T1000 (cell line): Measurements from ENCODE around the gene TK1.

Source experiments
- DNase-seq: peaks from one replicate; lab custom pipeline; 2025; ENCODE audit warnings: mixed read lengths; lab: John Stamatoyannopoulos, UW

TK1 gene

DNA sequence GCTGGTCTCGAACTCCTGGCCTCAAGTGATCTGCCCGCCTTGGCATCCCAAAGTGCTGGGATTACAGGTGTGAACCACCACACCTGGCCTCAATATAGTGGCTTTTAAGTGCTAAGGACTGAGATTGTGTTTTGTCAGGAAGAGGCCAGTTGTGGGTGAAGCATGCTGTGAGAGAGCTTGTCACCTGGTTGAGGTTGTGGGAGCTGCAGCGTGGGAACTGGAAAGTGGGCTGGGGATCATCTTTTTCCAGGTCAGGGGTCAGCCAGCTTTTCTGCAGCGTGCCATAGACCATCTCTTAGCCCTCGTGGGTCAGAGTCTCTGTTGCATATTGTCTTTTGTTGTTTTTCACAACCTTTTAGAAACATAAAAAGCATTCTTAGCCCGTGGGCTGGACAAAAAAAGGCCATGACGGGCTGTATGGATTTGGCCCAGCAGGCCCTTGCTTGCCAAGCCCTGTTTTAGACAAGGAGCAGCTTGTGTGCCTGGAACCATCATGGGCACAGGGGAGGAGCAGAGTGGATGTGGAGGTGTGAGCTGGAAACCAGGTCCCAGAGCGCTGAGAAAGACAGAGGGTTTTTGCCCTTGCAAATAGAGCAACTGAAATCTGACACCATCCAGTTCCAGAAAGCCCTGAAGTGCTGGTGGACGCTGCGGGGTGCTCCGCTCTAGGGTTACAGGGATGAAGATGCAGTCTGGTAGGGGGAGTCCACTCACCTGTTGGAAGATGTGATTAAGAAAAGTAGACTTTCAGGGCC lies 32.7 kb upstream of the TK1 start:
- no peak for DNase-seq

DNA sequence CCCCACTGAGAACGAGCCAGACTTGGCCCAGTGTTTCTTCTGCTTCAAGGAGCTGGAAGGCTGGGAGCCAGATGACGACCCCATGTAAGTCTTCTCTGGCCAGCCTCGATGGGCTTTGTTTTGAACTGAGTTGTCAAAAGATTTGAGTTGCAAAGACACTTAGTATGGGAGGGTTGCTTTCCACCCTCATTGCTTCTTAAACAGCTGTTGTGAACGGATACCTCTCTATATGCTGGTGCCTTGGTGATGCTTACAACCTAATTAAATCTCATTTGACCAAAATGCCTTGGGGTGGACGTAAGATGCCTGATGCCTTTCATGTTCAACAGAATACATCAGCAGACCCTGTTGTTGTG lies 27.8 kb upstream of the TK1 start:
- no peak for DNase-seq

DNA sequence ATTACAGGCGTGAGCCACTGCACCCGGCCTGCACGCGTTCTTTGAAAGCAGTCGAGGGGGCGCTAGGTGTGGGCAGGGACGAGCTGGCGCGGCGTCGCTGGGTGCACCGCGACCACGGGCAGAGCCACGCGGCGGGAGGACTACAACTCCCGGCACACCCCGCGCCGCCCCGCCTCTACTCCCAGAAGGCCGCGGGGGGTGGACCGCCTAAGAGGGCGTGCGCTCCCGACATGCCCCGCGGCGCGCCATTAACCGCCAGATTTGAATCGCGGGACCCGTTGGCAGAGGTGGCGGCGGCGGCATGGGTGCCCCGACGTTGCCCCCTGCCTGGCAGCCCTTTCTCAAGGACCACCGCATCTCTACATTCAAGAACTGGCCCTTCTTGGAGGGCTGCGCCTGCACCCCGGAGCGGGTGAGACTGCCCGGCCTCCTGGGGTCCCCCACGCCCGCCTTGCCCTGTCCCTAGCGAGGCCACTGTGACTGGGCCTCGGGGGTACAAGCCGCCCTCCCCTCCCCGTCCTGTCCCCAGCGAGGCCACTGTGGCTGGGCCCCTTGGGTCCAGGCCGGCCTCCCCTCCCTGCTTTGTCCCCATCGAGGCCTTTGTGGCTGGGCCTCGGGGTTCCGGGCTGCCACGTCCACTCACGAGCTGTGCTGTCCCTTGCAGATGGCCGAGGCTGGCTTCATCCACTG lies 27.3 kb upstream of the TK1 start, which contains the start of gene BIRC5:
Gene BIRC5 (plus strand): TSS at position 238 of the 690 bp plus-strand sequence. CDS start 64 bp downstream, at position 302.
- peak; percentile 82 for DNase-seq

DNA sequence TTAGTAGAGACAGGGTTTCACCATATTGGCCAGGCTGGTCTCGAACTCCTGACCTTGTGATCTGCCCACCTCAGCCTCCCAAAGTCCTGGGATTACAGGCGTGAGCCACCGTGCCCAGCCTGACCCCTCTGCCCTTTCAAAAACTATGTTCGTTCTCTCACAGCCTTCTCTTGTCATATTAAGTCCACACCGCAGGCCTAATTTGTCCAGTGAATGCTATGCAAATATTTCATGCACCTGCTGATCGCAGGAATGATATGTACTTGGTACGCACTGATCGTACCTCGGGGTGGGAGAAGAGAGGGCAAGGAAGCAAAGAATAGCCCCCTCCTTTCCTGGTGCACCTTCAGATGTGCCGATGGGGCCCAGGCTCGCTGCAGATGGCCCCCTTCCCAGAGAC lies 24.2 kb upstream of the TK1 start:
- no peak for DNase-seq

DNA sequence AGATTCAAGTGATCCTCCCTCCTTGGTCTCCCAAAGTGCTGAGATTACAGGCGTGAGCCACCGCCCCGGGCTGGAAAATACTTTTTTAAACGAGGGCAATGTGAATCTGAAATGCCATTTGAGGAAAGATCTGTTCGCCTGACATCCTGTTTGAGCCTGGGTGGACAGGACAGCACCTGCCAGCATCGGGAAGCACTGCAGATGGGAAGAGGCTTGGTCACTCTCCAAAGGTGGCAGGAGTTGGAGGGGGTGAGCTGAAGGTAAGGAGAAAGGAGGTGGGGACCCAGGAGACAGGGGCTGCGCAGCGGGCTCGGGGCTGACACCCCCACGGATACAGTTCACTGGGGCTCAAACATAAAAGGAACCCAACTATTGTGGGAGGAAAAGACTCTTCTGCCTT lies 23.3 kb upstream of the TK1 start:
- DNase-seq, result no peak

DNA sequence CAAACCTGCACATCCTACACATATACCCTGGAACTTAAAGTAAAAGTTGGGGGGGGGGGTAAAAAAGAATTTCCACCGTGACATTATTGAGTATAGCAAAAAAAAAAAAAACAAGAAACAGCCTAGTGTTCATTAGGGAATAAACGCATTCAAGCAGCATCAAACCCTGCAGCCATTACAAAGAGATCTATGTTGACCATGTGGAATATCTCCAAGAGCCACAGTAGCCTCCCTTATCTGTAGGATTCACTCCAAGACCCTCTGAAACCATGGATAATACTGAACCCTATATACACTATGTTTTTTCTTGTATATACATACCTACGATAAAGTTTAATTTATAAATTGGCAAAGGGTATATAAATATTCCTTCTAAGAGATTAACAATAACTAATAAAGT lies 21.6 kb upstream of the TK1 start:
- no peak for DNase-seq

DNA sequence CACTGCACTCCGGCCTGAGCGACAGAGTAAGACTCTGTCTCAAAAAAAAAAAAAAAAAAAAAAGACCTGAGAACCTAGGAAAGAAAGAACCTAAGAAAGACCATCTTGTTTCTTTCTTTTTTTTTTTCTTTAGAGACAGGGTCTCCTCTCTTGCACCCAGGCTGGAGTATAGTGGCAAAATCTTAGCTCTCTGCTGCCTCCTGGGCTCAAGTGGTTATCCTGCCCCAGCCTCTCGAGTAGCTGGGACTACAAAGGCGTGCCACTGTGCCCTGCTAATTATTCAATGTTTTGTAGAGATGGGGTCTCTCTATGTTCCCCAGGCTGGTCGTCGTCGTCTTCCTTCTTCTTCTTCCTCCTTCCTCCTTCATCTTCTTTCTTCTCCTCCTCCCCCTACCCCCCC lies 19.4 kb upstream of the TK1 start:
- no peak for DNase-seq

DNA sequence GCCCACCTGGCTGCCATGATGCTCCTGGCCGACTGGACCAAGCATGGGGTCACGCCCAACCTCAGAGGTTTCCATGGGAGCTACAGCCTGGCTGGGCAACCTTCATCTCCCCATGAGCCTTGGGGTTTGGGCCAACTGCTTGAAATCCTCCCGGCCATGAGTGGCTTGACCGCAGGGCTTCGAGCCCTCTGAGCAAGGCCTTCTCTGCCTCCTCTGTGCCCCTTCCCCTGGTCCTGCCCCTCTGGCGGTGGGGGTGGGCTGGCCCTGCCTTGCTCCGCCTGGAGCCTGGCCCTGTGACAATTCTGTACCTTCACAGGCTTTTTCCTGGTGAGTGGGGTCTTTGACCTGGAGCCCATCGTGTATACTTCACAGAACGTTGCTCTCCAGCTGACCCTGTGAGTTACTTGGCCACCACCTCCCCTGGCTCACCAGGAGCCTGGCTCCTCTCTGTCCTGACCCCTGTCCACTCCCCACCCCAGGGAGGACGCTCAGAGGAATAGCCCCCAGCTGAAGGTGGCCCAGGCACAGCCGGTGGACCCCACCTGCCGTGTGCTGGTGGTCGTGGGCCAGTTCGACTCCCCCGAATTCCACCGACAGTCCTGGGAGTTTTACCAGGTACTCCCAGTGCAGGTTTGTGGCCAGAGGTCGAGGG lies 18.4 kb upstream of the TK1 start:
- no peak for DNase-seq

DNA sequence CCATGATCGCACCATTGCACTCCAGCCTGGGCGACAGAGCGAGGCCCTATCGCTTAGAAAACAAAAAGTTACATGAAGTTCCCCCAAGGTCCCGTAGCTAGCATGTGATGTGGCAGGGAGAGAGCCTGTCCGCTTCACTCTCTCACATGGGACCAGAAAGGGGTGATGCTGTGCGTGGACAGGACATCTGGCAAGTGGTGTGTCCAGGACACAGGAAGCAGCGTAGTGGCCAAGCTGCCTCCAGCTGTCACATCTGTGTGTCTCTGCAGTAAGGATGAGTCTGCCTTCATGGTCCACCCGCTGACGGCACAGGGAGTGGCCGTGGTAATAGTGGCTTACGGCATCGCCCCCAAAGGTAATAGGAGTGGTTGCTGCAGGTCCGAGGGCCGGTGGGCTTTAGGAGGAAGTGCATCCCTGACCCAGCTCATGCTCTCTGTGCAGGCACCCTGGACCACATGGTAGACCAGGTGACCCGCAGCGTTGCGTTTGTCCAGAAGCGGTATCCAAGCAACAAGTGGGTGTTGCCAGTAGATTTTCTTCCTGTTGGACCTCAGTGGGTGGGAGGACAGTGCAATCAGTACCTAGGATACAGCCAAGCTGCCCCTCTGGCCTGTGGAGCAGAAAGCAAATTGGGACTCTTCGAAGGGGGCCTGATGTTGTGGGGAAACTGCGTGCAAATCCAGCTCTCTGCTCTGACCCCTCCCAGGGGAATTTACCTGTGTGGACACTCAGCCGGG lies 17.7 kb upstream of the TK1 start:
- no peak for DNase-seq

DNA sequence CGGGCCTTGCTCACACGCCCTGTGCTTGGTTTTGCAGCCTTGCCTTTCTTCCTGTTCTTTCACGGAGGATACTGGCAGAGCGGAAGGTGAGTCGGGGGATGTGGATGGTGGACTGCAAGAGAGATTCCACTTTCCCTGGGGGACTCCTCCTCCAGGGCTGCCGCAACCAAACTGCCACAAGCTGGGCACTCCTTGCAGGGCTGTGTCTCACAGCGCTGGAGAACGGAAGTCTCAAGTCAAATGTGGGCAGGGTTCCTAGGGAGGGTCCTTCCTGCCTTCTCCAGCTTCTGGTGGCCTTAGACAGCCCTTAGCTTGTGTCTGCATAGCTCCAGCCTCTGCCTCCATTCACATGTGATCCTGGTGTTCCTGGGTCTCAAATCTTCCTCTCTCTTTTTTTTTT lies 15.8 kb upstream of the TK1 start:
- no peak for DNase-seq

DNA sequence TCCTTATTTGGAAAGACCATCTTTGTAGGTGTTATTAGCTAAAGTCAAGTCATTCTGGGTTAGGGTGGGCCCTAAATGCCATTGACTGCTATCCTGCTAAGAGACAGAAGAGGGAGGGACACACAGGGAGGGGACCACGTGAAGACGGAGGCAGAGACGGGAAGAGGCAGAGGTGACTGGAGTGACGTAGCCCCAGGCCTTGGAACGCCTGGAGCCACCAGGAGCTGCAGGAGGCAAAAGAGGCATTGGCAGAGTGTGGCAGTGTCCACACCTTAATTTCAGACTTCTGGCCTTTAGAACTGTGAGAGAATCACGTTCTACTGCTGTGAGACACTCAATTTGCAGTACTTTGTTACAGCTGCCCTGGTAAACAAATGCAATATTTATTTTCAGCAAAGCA lies 13.6 kb upstream of the TK1 start:
- no peak for DNase-seq

DNA sequence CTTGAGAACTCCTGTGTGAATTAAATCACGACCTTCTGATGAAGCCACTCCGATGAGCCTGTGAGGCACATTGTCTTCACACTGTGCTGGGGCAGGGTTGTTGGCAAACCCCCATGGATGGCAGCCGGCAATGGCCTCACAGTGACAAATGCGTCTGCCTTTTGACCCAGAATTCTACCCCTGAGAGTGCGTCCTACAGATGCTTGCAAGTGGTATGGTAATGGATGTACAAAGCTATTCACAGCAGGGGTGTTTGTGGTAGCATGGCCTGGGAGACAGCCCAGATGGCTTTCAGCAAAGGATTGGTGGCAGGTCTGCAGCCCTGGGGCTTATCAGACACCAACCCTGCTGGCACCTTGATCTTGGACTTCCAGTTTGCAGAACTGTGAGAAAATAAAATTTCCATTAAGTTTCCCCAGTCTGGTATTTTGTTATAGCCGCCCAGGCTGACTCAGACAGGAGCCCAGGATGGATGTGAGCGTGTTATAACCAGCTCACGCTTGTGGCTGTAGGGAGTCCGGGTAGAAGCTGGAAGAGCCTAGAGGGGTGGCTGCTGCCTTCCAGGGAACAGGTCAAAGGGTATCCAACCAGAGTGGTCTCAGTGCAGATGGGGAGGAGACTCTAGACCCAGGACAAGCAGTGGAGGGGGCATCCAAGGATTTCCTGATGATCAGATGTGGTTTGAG lies 10.4 kb upstream of the TK1 start:
- no peak for DNase-seq

DNA sequence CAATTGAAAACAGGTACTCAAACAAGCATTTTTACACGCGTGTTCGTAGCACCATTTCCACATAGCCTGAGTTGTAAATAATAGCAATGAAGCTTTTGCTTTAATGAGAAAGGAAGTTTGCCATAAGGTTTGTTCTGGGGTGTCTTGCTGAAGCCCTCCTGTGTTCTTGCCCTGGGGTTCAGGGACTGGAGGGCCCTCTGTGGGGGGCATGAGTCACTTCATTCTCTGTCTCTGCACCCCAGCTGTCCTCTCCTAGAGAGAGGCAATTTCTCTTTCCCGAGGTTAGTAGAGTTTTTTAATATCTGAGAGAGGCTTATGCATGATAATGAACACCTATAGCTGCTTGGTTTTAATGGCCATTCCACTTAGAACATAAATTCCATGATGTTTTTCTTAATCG lies 9.9 kb upstream of the TK1 start:
- no peak for DNase-seq

DNA sequence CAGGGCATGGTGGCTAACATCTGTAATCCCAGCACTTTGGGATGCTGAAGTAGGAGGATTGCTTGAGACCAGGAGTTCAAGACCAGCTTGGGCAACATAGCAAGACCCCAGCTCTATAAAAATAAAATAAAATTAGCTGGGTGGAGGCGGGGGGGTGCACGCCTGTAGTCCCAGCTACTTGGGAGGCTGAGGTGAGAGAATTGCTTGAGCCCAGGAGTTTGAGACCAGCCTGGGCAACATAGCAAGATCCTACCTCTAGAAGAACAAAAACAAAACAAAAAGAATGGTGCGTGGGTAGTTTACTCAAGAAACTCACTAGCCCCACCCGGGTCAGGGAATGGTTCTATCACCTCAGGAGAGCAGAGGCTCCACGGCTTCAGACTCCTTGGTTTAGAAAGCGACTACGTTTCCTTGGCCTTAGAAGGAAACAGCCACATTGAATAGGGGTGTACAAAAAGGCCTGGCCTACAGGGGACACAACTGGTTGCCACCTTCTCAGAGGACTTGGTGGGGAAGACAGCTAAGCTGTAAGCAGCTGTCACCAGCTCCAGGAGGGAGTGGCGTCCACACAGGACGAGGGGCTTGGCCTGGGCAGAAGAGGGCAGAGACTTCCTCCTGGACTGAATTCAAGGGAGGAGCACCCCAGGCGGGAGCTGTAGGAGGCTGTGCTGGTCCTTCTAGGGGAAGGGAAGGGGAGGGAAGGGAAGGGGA lies 716 bp downstream of the TK1 start:
- peak; percentile 19 for DNase-seq

DNA sequence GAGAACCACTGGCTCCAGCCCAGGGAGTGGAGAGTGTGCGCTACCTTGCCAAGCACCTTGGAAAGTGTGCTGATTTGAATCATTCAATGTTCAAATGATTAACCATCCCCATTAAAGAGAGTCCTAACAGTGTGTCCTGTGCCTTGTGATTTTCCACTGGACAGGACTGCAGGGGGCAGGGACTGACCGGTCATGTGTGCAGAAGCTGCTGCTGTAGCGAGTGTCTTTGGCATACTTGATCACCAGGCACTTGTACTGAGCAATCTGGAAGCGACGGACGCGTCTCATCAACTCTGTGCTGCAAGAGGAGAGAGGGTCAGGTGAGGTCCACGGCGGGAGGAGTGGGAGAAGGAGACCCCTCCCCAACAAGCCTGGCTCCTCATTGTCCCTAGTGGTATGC lies 2.0 kb downstream of the TK1 start:
- no peak for DNase-seq

DNA sequence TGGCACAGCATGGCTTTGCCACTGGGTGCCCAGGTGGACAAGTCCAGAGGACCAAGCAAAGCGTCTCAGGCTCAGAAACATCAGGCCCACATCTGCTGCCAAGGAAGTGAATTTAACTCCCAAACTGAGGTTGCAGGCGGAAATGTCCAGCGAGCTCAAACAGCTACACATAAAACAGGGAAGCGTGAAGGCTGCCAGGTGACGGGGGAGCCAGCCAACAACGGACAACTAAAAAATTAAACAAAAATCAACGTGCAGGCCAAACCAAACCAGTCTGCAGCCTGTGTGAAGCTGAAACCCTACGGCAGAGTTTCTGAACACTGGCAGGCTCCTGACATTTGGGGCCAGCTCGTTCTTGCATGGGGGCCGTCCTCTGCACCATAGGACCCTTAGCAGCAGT lies 2.5 kb downstream of the TK1 start:
- DNase-seq, result no peak

DNA sequence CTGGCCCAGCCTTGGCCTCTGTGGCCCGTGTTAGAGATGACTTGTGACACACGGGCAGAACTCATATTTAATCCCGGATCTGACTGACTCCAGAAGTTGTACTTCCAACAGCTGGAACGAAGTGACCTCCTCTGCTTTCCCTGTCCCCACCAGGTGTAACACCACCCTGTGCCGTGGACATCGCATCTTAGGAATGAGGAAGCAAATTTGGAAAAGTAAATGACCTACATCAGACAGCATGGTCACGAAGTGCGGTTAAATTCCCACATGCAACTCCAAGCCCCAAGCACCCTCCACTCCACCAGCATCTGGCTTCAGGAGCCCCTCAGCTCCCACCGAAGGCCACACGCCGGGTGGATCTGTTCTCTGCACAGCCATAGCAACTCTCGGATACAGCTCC lies 2.9 kb downstream of the TK1 start:
- DNase-seq, result no peak

DNA sequence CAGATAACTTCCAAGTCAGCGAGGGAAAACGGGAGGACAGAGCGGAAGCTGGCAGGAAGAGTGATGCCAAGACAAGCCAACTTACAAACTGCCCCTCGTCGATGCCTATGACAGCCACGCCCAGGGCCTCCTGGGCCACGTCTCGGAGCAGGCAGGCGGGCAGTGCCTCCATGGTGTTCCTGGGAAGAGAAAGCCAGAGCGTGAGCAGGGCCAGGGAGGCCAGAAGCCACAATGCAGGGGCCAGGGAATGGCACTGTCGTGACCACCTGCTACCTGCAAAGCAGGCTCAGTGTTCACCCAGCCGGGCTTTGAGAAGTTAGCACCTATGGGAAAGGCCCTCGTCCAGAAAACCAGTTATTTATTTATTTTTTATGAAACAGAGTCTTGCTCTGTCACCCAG lies 4.3 kb downstream of the TK1 start:
- no peak for DNase-seq

DNA sequence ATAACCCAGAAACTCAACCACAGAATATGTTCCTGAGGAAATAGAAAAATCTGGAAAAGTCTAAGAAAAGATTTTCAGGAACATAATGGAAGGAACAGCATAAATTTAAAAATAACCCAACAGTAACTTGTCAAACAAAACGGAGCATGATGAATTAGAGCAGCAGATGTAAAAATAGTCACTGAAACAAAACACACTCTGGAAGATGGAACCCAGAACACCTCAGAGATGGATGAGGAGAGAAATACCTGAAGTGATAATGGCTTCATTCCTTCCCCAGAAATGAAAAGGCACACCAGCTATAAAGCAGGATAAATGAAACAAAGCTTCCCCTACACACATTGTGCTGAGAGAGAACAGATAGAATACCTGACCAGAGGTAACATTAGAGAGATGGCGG lies 6.3 kb downstream of the TK1 start:
- DNase-seq, result no peak

DNA sequence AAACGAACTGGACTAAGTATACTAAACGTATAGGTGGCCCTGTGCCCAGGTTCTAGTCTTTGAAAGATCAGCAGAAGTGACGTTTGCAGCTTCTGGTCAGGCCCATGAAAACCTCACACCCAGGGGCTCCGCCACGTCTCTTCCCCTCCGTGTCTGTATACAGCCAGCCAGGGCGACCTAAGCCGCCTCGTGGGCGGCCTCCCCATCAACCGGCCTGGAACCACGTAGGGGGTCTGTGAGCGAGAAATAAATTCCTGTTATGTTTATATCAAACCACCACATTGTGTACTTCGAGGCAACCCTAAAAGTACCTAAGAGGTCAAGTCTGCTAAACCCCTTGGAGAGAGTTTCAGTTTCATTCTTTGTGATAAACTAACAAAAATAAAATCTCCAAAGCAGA lies 6.8 kb downstream of the TK1 start:
- DNase-seq, result no peak

DNA sequence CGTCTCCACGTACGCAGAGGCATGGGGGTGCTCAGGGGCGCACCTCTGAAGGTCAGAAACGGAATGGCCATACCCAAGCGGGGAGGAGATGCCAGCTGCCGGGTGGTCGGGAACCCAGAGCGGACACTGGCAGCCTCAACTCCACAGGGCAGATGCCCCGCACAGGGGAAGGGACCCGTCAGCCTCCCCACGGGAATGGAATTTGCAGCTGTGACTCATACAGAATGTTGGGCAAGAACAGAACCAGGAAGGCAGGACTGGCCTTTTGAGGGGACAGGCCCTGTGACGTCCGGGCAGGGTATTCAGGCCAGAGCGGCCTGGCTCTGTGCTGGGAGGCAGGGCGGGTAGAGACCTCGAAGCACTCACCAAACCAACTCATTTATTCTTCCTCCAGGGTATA lies 7.5 kb downstream of the TK1 start:
- peak; percentile 28 for DNase-seq
